HuH-7.5 (cell line): ENCODE data around the gene XAGE5.
"Not testable (repeated sequence)": the region's sequence is repeated elsewhere in the genome, so short reads cannot be mapped to it uniquely, and the experiment has no call there.

ENCODE experiments used
- DNase-seq: peaks from one replicate; pipeline ENCODE4 v3.0.0; 2011; ENCODE audit warnings: low spot score

XAGE5 gene, protein sequence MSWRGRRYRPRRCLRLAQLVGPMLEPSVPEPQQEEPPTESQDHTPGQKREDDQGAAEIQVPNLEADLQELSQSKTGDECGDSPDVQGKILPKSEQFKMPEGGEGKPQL

DNA sequence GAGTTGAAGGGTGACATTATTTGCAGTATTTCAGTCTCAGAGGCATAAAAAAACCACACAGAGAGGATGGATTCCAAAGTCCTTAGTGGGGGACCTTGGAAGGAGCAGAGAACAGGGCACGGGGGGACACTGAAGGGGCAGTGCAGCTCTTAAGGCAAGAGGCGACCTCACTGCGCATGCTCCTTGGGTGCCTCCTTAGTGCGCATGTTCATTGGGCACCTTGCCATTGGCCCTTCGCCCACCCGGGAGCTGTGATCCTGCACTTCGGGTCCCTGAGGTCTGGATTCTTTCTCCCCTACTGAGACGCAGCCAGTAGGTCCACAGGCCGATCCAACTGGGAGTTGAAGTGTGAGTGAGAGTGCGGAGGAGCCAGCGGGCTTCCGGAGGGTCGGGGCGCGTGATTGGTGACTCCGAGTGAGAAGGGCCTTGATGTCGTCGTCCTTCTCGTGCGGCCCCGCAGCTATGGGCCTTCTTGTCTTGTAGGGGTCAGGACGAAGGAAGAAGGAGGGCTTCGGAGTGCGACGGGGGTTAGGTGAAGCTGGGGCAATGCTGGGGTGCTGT, at the start of gene XAGE5:
Gene XAGE5 (plus strand): TSS at position 223 of the 561 bp plus-strand sequence. CDS start 1,280 bp downstream, outside the sequence.
- DNase-seq = no peak

DNA sequence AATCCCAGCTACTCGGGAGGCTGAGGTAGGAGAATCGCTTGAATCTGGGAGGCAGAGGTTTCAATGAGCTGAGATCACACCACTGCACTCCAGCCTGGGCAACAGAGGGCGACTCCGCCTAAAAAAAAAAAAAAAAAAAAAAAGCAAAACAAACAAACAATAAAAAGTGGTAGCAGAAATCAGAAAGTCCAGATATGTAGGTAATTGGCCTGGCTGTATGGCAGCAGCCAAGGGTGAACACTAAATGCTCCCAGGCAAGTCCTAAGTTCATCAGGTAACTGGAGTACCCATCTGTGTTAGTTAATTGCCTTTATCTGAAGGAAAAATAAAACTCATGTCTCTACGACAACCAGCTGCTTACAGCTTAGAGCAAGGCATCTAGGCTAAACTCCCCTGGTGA, 45.1 kb upstream of the XAGE5 start:
- not testable (repeated sequence) for DNase-seq

DNA sequence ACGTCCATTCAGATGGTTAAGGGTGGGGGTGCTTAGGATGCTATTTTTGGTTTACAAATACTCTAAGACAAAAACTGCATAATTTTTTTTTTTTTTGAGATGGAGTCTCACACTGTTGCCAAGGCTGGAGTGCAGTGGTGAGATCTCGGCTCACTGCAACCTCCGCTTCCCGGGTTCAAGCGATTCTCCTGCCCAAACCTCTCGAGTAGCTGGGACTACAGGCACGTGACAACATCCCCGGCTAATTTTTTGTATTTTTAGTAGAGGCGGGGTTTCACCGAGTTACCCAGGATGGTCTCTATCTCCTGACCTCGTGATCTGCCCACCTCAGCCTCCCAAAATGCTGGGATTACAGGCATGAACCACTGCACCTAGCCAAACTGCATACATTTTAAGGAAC, 37.6 kb upstream of the XAGE5 start:
- not testable (repeated sequence) for DNase-seq

DNA sequence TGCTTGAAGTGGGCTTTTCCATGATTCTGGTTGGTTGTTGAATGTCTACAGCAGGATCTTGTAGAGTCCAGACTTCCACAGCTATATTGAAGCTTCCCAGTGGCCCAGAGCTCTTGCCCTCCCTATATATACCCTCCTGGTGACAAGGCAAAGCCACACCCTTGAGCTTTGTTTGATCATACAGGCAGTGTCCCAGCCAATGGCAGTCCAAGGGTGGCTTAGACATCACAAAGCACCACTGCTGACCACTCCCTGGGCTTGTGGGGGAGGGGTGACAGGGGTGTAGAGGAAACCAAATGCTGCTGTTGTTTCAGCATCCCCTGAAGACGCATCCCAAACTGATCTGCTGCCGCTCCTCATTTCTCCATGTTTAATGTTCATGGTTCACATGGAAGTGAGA, 13.8 kb upstream of the XAGE5 start, which contains the start of gene SPANXN5:
Gene SPANXN5 (minus strand): TSS at position 101 of the 400 bp plus-strand sequence. CDS start 79 bp downstream, at position 22.
- not testable (repeated sequence) for DNase-seq

DNA sequence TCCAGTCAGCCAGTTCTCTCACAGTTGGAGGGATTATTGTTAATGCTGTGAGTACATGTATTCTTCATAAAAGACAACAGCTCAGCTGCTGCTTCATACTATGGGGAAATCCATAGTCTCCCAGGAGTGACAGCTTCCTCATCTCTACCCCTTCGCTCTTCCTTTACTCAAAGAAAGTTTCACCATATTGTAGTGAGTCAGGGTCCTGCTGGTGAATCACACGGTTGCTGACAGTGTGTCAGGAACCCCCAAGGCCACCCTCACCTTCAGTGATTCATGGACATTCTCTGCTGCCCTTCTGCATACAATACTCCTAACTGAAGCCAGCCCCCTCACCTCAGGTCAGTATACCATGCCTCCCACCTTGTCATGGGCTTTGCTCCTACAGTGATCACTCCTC, 6.2 kb upstream of the XAGE5 start:
- not testable (repeated sequence) for DNase-seq

DNA sequence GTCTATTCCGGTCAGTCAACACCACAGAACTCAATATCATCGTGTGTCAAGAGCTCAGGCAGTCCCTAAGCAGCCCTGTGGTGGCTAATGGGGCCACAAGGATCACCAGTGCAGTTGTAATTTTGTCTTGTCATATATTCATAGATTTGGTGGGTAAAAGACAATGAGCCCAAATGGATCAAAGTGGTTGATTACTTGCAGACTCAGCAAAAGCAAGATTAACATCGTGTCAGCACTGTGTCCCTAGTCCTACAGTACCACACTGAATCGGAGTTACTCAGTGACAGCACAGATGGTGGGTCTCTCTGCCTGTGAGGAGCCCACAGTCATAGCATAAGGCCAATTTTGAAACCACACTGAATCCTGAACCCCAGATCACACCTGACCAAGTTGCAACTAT, 8.7 kb downstream of the XAGE5 start:
- no peak for DNase-seq

DNA sequence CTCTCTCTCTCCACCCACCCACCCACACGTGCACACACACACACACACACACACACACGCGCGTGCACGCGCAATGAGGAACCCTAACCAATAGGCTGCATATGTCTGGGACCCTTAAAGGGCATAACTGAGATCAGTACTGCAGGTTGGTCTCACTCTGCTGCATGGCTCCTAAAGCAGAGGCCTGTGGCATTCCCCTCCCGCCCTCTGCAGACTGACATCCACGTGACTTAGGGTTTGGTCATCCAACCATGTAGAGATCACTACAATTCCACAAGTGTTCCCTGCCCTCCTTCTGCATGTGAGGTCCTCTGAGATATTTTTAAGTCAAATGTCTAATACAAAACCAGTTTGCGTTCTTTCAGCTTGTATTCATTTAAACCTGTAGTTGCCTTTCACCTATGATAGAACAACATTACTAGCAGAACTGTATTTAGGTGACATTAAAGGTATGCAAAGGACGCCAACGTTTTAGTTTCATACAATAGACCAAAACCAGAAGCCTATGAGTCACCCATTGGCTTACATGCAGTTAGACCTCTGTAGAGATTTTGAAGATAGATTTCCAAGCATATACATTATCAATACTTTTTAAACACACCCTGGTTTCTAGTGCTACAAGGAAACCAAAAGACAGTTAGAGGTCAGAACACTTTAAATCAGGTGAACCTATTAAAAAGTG, 10.1 kb downstream of the XAGE5 start:
- no peak for DNase-seq

DNA sequence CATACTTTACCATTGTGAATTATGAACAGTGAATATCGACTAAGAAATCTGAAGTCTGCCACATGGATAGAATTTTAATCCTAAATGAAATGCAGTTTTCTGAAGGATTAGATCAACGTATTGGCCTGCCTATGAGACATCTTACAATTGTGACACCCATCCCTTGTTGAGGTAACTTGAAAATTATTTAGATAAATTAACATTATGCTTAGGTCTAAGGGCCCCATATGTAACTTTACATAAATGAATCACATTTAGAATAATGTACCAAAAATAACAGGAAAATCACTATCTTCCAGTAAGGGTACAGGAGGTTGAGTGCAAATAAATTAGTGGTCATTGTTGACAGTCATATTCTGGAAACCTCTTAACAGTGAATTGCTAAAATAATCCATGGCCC, 13.5 kb downstream of the XAGE5 start:
- DNase-seq = no peak

DNA sequence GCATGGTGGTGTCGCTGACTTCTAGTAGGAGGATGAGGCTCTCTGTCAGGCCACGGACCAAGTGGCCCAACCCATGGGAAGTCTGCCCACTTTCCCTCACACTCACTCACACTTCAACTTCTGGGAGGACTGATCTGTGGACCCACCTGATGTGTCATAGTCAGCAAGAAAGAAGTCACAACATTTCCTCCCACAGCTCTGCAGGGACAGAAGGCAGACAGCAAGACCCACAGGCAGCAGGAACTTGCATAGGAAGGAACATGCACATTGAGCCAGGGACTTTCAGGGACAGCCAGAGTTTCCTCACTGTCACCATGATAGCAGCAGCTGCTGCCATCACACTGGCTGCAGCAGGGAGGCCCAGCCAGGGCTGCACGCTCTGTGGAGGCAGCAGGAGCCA, 19.5 kb downstream of the XAGE5 start:
- DNase-seq = no peak

DNA sequence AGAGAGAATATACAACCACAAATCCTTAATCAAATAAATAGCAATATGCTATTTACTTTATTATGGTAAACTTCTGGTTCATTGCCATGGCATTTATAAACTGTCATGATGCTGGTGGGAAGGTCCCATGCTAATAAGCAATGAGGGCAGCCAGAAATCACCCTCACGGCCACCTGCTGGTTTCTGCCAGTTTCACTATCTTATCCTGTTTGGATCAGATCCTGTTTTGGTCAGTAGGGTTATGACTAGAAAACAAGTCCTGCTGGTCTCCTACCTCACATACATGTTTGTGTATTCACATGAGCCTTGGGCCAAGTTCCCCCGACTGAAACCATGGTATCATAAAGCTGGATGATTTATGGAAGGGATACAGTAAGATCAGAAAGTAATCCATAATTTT, 28.1 kb downstream of the XAGE5 start:
- DNase-seq = no peak

DNA sequence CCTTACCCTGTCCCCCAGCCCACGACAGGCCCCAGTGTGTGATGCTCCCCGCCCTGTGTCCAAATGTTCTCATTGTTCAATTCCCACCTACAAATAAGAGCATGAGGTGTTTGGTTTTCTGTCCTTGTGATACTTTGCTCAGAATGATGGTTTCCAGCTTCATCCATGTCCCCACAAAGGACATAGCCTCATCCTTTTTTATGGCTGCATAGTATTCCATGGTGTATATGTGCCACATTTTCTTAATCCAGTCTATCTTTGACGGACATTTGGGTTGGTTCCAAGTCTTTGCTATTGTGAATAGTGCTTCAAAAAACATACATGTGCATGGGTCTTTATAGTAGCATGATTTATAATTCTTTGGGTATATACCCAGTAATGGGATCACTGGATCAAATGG, 32.5 kb downstream of the XAGE5 start:
- not testable (repeated sequence) for DNase-seq

DNA sequence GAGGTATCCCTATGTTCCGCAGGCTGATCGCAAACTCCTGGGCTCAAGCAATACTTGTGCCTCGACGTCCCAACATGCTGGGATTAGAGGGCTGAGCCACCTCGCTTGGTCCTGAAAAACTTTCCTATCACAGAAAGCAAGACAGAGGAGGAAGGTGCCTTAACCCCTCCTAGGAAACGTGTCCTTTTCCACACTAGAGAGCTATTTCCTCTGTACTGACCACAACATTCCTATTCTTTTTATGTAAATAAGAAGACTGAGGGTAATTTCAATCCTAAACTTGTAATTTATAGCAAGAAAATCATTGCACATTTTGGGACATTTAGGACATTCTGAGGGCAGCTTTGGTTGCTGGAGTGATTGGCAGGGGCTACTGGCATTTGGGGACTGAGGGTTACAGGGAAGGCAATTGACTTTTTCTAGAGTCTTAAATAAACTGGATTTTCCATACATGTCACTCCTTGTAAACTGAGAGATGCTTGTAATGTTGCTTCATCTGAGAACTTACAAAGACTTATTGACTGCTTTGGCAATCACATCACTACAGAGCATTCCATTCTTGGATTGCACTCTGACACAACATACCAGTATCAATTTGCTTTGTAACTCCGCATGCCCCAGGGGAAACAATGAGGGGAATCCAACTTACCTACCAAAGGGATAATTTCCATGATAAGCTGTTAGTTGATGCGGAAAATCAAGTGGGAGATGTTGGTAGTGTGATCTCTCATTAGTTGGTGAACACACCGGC, 41.2 kb downstream of the XAGE5 start:
- no peak for DNase-seq

DNA sequence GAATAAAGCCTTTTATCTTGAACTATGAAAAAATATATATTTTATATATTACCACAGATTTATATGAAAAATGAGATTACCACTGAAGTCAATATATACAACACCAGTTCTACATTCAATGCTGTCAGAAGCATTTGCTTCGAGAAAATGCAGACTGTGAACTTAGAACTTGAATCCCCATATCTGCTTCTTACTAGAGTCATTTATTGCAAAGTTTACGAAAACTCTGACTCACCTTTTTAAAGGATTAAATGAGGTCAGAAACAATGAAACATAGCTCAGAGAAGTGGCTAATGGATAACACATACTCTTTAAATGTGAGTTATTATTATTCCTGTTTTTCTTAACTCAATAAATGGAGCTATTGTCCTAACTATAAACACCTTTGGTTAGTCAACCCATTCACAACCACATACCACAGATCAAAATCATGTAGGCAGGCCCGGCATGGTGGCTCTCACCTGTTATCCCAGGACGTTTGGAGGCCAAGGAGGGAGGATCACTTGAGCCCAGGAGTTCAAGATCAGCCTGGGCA, 46.0 kb downstream of the XAGE5 start:
- not testable (repeated sequence) for DNase-seq

DNA sequence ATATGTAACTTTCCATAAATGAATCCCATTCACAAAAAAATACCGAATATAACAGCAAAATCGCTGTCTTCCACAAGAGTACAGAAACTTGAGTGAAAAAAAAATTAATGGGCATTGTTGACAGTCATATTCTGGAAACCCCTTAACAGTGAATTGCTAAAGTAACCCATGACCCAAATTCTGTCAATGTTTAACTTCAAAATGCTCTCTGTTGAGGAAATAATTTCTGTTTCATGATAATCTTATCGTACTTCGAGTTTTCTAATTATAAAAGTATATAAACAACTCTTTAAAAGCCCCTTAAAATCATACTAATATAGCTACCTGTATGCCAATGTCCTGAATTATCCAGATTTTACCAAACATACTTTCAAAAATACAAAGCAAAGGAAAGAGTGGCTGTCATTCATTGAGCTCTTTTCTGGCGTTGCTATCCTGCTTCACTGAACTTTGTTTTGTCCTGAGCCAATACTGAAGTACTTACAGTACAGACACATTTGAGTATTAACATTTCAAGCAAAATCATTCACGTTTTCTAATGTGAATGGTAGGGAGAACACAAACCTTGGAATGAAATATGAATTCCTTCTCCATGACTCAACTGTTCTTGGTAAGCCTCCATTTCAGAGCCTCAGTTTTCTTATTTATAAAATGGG, 54.4 kb downstream of the XAGE5 start:
- no peak for DNase-seq
